Fibroblast of lung (primary cell): ENCODE data around the gene VAC14. TPM values are rescaled to one million over a fixed set of nuclear protein-coding genes. Genes with fewer than 3 reads are reported as not detected.

ENCODE experiments used
- DNase-seq, 2 donors: peaks; one replicate each; pipeline versions ENCODE4 v3.0.0 to v3.0.0-alpha.2; 2010; ENCODE audit warnings: low read depth in 2 of 2
- H2AFZ ChIP-seq: 2 replicates; pipeline ENCODE4 v1.5.1; 2012; ENCODE audit warnings: low read length, control low read depth, inconsistent platforms
- H3K27ac ChIP-seq: 2 replicates; pipeline ENCODE4 v1.5.1; 2011; ENCODE audit warnings: low read length, control low read depth; ENCODE audit not compliant: insufficient read depth
- H3K27me3 ChIP-seq: 2 replicates; pipeline ENCODE4 v1.5.1; 2011; ENCODE audit warnings: mild to moderate bottlenecking, low read length; ENCODE audit not compliant: control insufficient read depth, insufficient read depth
- H3K36me3 ChIP-seq: 2 replicates; pipeline ENCODE4 v1.5.1; 2011; ENCODE audit warnings: low read length; ENCODE audit not compliant: control insufficient read depth, insufficient read depth
- H3K4me1 ChIP-seq: 2 replicates; pipeline ENCODE4 v1.5.1; 2011; ENCODE audit warnings: low read length; ENCODE audit not compliant: control insufficient read depth, insufficient read depth; ENCODE audit errors: extremely low read depth
- H3K4me2 ChIP-seq: 2 replicates; pipeline ENCODE4 v1.5.1; 2011; ENCODE audit warnings: low read length, control low read depth; ENCODE audit not compliant: insufficient read depth; ENCODE audit errors: extremely low read depth
- H3K4me3 ChIP-seq, 4 experiments: fragments of 200-600 bp in 1 of 4; sonication (generic) in 1 of 4; replicated peaks in 1 of 4; 2 replicates each; pipeline ENCODE4 v1.5.1; 2011 to 2016; ENCODE audit warnings: low read length in 4 of 4, low read depth in 3 of 4, mild to moderate bottlenecking in 3 of 4, control low read depth in 2 of 4, inconsistent platforms in 1 of 4, mixed read lengths in 1 of 4; ENCODE audit not compliant: insufficient read depth in 1 of 4; ENCODE audit errors: control extremely low read depth in 1 of 4
- H3K79me2 ChIP-seq: 2 replicates; pipeline ENCODE4 v1.5.1; 2012; ENCODE audit warnings: mild to moderate bottlenecking, low read length, inconsistent platforms; ENCODE audit not compliant: control insufficient read depth, insufficient read depth
- H3K9ac ChIP-seq: 2 replicates; pipeline ENCODE4 v1.5.1; 2011; ENCODE audit warnings: mild to moderate bottlenecking, low read length, control low read depth; ENCODE audit not compliant: insufficient read depth
- H3K9me3 ChIP-seq: 2 replicates; pipeline ENCODE4 v1.5.1; 2012; ENCODE audit warnings: low read depth, low read length; ENCODE audit not compliant: control insufficient read depth, insufficient read depth
- H4K20me1 ChIP-seq: 2 replicates; pipeline ENCODE4 v1.5.1; 2011; ENCODE audit warnings: low read length; ENCODE audit not compliant: control insufficient read depth, insufficient read depth; ENCODE audit errors: extremely low read depth
- EZH2 ChIP-seq: IDR thresholded peaks from 2 replicates; pipeline ENCODE4 v1.5.1; 2012; ENCODE audit warnings: low read length, control low read depth, mild to moderate bottlenecking; ENCODE audit errors: missing control alignments
- polyA plus RNA-seq, 2 donors: library from polyadenylated mRNA; depleted of rRNA in 1 of 2; stranded (reverse) in 1 of 2; unstranded in 1 of 2; fragments of >200 nt; gene quantifications; 2 replicates each; pipeline ENCODE4 v1.2.1, GENCODE V29; 2011 to 2012; ENCODE audit warnings: missing spikeins in 1 of 2
- total RNA-seq: library from RNA; depleted of rRNA; stranded (reverse); fragments of >200 nt; gene quantifications from 2 replicates; pipeline ENCODE4 v1.2.1, GENCODE V29; 2014
- TF ChIP-seq, protein P1 (sequence below), 2 donors: IDR thresholded peaks in 1 of 2; conservative IDR thresholded peaks in 1 of 2; 1 replicate in 1 of 2; 2 replicates in 1 of 2; pipeline ENCODE4 v1.5.1; 2011 to 2012; ENCODE audit warnings: low read length in 2 of 2, control low read depth in 1 of 2, inconsistent platforms in 1 of 2, low read depth in 1 of 2, mild to moderate bottlenecking in 1 of 2

The VAC14 gene
- total and polyA plus RNA-seq, 2 donors (not counting 1 experiment from before 2014, with no cell fraction given), result 25.0 to 29.2 TPM

DNA sequence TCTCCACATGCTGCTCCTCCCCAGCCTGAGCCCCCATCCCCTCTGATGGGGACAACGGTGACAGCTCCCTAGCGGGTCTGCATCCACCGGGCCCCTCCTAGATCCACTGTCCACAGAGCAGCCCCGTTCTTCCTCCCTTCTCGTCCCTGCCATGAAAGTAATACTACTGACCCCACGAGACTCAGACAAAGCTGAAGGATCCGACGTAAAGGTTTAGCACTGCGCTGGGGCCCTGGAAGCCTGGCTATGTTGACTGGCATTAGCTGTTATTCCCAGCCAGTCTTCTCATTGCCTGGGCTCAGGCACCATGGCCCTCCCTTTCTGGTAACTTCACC is 30.7 kb downstream of the VAC14 start:
- TF ChIP-seq, protein P1, sequence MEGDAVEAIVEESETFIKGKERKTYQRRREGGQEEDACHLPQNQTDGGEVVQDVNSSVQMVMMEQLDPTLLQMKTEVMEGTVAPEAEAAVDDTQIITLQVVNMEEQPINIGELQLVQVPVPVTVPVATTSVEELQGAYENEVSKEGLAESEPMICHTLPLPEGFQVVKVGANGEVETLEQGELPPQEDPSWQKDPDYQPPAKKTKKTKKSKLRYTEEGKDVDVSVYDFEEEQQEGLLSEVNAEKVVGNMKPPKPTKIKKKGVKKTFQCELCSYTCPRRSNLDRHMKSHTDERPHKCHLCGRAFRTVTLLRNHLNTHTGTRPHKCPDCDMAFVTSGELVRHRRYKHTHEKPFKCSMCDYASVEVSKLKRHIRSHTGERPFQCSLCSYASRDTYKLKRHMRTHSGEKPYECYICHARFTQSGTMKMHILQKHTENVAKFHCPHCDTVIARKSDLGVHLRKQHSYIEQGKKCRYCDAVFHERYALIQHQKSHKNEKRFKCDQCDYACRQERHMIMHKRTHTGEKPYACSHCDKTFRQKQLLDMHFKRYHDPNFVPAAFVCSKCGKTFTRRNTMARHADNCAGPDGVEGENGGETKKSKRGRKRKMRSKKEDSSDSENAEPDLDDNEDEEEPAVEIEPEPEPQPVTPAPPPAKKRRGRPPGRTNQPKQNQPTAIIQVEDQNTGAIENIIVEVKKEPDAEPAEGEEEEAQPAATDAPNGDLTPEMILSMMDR (conservative IDR thresholded peaks at IDR 0.05 in 1 of 2, IDR thresholded peaks at IDR 0.05 in 1 of 2; ENCODE audit: low read depth in 1 of 2, low read length in 2 of 2), result no peak
- no peak for TF ChIP-seq EZH2
- no peak for DNase-seq
- Histone ChIP-seq H3K4me3 (no peak overlapping the region), H3K4me2 (no peak overlapping the region), H3K9me3 (no peaks in the 10 kb centered on the region), H3K79me2 (no peaks in the 10 kb centered on the region), H3K27ac (no peak overlapping the region), H2AFZ (no peak overlapping the region), H4K20me1 (no peaks in the 10 kb centered on the region), H3K9ac (no peak overlapping the region), H3K27me3 (no peaks in the 10 kb centered on the region), H3K4me1 (peaks cover 8% of the 10 kb centered on the region), H3K36me3 (peaks cover 3% of the 10 kb centered on the region)

- no peak overlapping the region for H3K4me2 ChIP-seq
- peaks cover 8% of the 10 kb centered on the region for H3K4me1 ChIP-seq
- TF ChIP-seq, protein P1 (conservative IDR thresholded peaks at IDR 0.05 in 1 of 2, IDR thresholded peaks at IDR 0.05 in 1 of 2; ENCODE audit: low read depth in 1 of 2, low read length in 2 of 2), result no peak
- no peak for TF ChIP-seq EZH2
- no peak for DNase-seq
- H3K9me3 ChIP-seq, result no peaks in the 10 kb centered on the region
- H3K27me3 ChIP-seq, result no peaks in the 10 kb centered on the region
- no peak overlapping the region for H3K9ac ChIP-seq
- H3K79me2 ChIP-seq, result no peaks in the 10 kb centered on the region
- H3K4me3 ChIP-seq, result no peak overlapping the region
- peaks cover 3% of the 10 kb centered on the region for H3K36me3 ChIP-seq
- no peak overlapping the region for H2AFZ ChIP-seq
- no peaks in the 10 kb centered on the region for H4K20me1 ChIP-seq
- H3K27ac ChIP-seq, result no peak overlapping the region
These were observed 31.2 kb downstream of the VAC14 start for GRCh38 chr16:70769761-70770160.

- DNase-seq, result no peak
- Histone ChIP-seq H3K9me3 (no peaks in the 10 kb centered on the region), H3K4me2 (no peak overlapping the region), H3K79me2 (no peaks in the 10 kb centered on the region), H3K4me1 (peaks cover 8% of the 10 kb centered on the region), H3K9ac (no peak overlapping the region), H3K27ac (no peak overlapping the region), H2AFZ (no peak overlapping the region), H3K4me3 (no peak overlapping the region), H3K36me3 (peaks cover 3% of the 10 kb centered on the region), H3K27me3 (no peaks in the 10 kb centered on the region), H4K20me1 (no peaks in the 10 kb centered on the region)
- no peak for TF ChIP-seq EZH2
- TF ChIP-seq, protein P1 (conservative IDR thresholded peaks at IDR 0.05 in 1 of 2, IDR thresholded peaks at IDR 0.05 in 1 of 2; ENCODE audit: low read depth in 1 of 2, low read length in 2 of 2), result no peak
These were observed 31.8 kb downstream of the VAC14 start for GRCh38 chr16:70769131-70769530.
